ENCODE data around the gene C10orf88. TPM values are rescaled to one million over a fixed set of nuclear protein-coding genes. Genes with fewer than 3 reads are reported as not detected.

C10orf88 gene
- total and polyA plus RNA-seq, 2 of the 8 experiments (the other 6 are each of a cell fraction or from before 2014, with no cell fraction given), result 3.2 to 11.0 TPM

DNA sequence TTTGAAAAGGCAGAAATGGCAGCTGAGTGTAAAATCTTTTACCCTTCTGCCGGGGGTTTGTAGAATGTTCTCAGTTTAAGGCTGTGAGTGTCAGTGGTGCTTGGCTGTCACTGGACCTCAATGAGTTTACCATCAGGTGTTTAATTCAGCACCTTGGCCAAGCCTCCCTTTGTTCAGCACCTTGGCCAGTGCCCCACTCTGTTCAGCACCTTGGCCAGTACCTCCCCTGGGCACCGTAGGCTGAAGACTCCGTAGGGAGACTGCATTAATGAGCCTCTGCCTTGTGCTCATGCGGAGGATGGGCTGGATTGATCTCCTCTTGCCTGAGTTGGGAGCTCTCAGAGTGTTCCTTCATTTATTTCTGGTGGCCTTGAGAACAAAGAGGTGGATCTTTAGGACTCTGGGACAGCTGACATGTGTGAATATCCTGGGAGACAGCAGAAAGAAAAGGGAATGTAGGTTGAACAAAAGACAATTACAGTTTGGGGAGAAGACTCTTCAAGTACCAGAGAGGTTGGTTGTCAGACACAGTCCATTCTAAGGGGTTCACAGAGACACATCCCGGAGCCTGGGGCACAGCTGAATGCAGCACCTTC lies 42.0 kb downstream of the C10orf88 start:
- FAIRE-seq (peak; percentile 95), DNase-seq (ENCODE audit: low read depth in 1 of 2, low spot score in 2 of 2) (peak; percentile 15 to 94)
- Histone ChIP-seq H3K79me2 (ENCODE audit: control insufficient read depth in 1 of 2, insufficient read depth in 2 of 2, low read length in 2 of 2) (no peaks in the 10 kb centered on the region), H2AK5ac (ENCODE audit: low read depth, low read length) (no peak overlapping the region), H2BK5ac (ENCODE audit: low read depth, low read length) (no peak overlapping the region), H3K4me3 (ENCODE audit: extremely low read depth in 1 of 4, insufficient read depth in 2 of 4, low read depth in 3 of 4, low read length in 4 of 4) (no peak overlapping the region), H3K36me3 (ENCODE audit: control insufficient read depth in 2 of 4, insufficient read depth in 4 of 4, low read length in 3 of 4) (no peaks in the 10 kb centered on the region), H2BK12ac (ENCODE audit: low read depth, low read length) (no peak overlapping the region), H3K18ac (ENCODE audit: extremely low read depth, low read length) (no peak overlapping the region), H4K8ac (ENCODE audit: extremely low read depth, insufficient read depth, low read length) (no peak overlapping the region), H4K5ac (ENCODE audit: insufficient read length, low read depth, low read length) (no peak overlapping the region), H2BK20ac (ENCODE audit: low read length) (no peak overlapping the region), H4K20me1 (replicated peaks in 1 of 2; ENCODE audit: control insufficient read depth in 1 of 2, insufficient read depth in 2 of 2, low read length in 2 of 2) (peaks cover 0 to 3% of the 10 kb centered on the region in 2 experiments), H3K23me2 (ENCODE audit: low read depth, low read length) (no peaks in the 10 kb centered on the region), H3K79me1 (ENCODE audit: low read depth, low read length) (no peaks in the 10 kb centered on the region), H3K14ac (ENCODE audit: insufficient read length) (no peak overlapping the region), H3K4me1 (replicated peaks in 1 of 4; ENCODE audit: control insufficient read depth in 3 of 4, insufficient read depth in 4 of 4, low read length in 3 of 4) (no peaks in the 10 kb centered on the region), H2BK120ac (replicated peaks; ENCODE audit: low read depth, low read length) (no peak overlapping the region), H3K56ac (replicated peaks; ENCODE audit: insufficient read length, low read depth, low read length) (no peak overlapping the region), H3K27me3 (replicated peaks in 1 of 4; ENCODE audit: control insufficient read depth in 3 of 4, extremely low read depth in 1 of 4, insufficient read depth in 3 of 4, low read length in 3 of 4) (no peaks in the 10 kb centered on the region; a peak in 1 of 7 replicates), H4K91ac (replicated peaks; ENCODE audit: insufficient read length, low read length) (no peak overlapping the region), H3K4ac (replicated peaks; ENCODE audit: insufficient read length, low read depth, low read length) (no peak overlapping the region), H3K9me3 (ENCODE audit: insufficient read depth in 2 of 2, low read depth in 1 of 2, low read length in 1 of 2) (no peaks in the 10 kb centered on the region), H3K4me2 (ENCODE audit: insufficient read depth in 1 of 2, low read depth in 2 of 2, low read length in 2 of 2) (no peak overlapping the region), H3K23ac (ENCODE audit: insufficient read length) (no peak overlapping the region), H3K9ac (replicated peaks in 1 of 4; ENCODE audit: extremely low read depth in 1 of 4, low read depth in 3 of 4, low read length in 3 of 4) (no peak overlapping the region), H3K27ac (ENCODE audit: low read depth, low read length) (no peak overlapping the region), H2AFZ (ENCODE audit: low read length) (no peak overlapping the region), H2BK15ac (ENCODE audit: low read length) (no peak overlapping the region)
- 34% methylated on average over 5 of the region's 5 CpGs; no CpG with 5 or more reads in 1 of the 2 experiments for WGBS, 2 experiments (ENCODE audit: extremely low coverage in 1 of 2, insufficient coverage in 1 of 2, insufficient read length in 1 of 2, insufficient replicate concordance in 2 of 2, low coverage in 1 of 2, low lambda C conversion rate in 2 of 2, missing lambda C conversion rate in 1 of 2)
- CTCF ChIA-PET (ENCODE audit: partially characterized antibody), result no interaction called here
- POLR2A ChIA-PET (ENCODE audit: partially characterized antibody), result no interaction called here
- 0 out of 2 replicates have a peak, but pooled peaks have one; percentile 11 for TF ChIP-seq SP1 (IDR thresholded peaks at IDR 0.05; ENCODE audit: low read depth, low read length)
- TF ChIP-seq POLR2A (IDR thresholded peaks at IDR 0.05; ENCODE audit: control extremely low read depth in 1 of 2, low read depth in 2 of 2, low read length in 2 of 2), result no peak
- TF ChIP-seq EGR1 (IDR thresholded peaks at IDR 0.05; ENCODE audit: borderline replicate concordance, low read depth, low read length), result no peak
- peak in 1 of 2 experiments; percentile 34; a peak in 2 of 4 replicates for TF ChIP-seq RAD21 (IDR thresholded peaks at IDR 0.05 in 1 of 2, conservative IDR thresholded peaks at IDR 0.05 in 1 of 2; ENCODE audit: low read depth in 2 of 2, low read length in 2 of 2)
- no peak for TF ChIP-seq POU5F1 (IDR thresholded peaks at IDR 0.05; ENCODE audit: low read depth, low read length)
- TF ChIP-seq HDAC2 (IDR thresholded peaks at IDR 0.05; ENCODE audit: borderline replicate concordance in 1 of 2, low read depth in 2 of 2, low read length in 2 of 2), result peak; percentile 99 to 100
- no peak for TF ChIP-seq ATF3 (IDR thresholded peaks at IDR 0.05; ENCODE audit: insufficient read depth, low read depth, low read length)
- no peak for TF ChIP-seq CTBP2 (IDR thresholded peaks at IDR 0.05; ENCODE audit: borderline replicate concordance, insufficient read depth, insufficient read length, low read length)
- no peak for TF ChIP-seq BACH1 (IDR thresholded peaks at IDR 0.05; ENCODE audit: low read length)
- TF ChIP-seq SP4 (IDR thresholded peaks at IDR 0.05; ENCODE audit: low read length), result no peak
- TF ChIP-seq, protein P1, sequence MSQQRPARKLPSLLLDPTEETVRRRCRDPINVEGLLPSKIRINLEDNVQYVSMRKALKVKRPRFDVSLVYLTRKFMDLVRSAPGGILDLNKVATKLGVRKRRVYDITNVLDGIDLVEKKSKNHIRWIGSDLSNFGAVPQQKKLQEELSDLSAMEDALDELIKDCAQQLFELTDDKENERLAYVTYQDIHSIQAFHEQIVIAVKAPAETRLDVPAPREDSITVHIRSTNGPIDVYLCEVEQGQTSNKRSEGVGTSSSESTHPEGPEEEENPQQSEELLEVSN (IDR thresholded peaks at IDR 0.05), result no peak
- 0 out of 2 replicates have a peak, but pooled peaks have one; percentile 37 for TF ChIP-seq RXRA (IDR thresholded peaks at IDR 0.05; ENCODE audit: insufficient read depth, low read depth, low read length)
